Peyer's patch (tissue), 4 donors: Measurements from ENCODE around the gene PSMD14. TPM values are rescaled to one million over a fixed set of nuclear protein-coding genes. Genes with fewer than 3 reads are reported as not detected.
A peak's percentile ranks its signal among the peaks of the same experiment; 100 is the strongest.

ENCODE experiments used
- DNase-seq, 3 donors: peaks; one replicate each; pipeline ENCODE4 v3.0.0-alpha.2; 2017 to 2019
- H3K27ac ChIP-seq, 4 donors: fragments of 200-600 bp; sonication (generic); one replicate each; pipeline ENCODE4 v1.5.1; 2016 to 2019
- H3K27me3 ChIP-seq, 2 donors: fragments of 200-600 bp; sonication (generic); one replicate each; pipeline ENCODE4 v1.5.1; 2019
- H3K36me3 ChIP-seq, 3 donors: fragments of 200-600 bp; sonication (generic); one replicate each; pipeline ENCODE4 v1.5.1; 2016 to 2019
- H3K4me1 ChIP-seq, 4 donors: fragments of 200-600 bp; sonication (generic); one replicate each; pipeline ENCODE4 v1.5.1; 2016 to 2019
- H3K4me3 ChIP-seq, 4 donors: fragments of 200-600 bp; sonication (generic); 1 replicate in 3 of 4; 2 replicates in 1 of 4; pipeline ENCODE4 v1.5.1; 2016 to 2019; ENCODE audit warnings: mild to moderate bottlenecking in 1 of 4
- H3K9me3 ChIP-seq, 4 donors: fragments of 200-600 bp; sonication (generic); one replicate each; pipeline ENCODE4 v1.5.1; 2016 to 2019; ENCODE audit warnings: mild to moderate bottlenecking in 1 of 4
- POLR2A ChIP-seq, 2 donors: fragments of 450-650 bp; IDR thresholded peaks; one replicate each; pipeline ENCODE4 v1.5.1; 2017; ENCODE audit warnings: antibody characterized with exemption in 2 of 2, mild to moderate bottlenecking in 2 of 2, moderate library complexity in 2 of 2
- total RNA-seq, 4 donors: library from RNA; depleted of rRNA; stranded (reverse); fragments of >200 nt; gene quantifications; one replicate each; pipeline ENCODE4 v1.1.0, GENCODE V29; 2016
- TF ChIP-seq, protein P1 (sequence below), 6 experiments: fragments of 450-650 bp in 4 of 6; fragments of 200-600 bp in 2 of 6; sonication (generic) in 1 of 6; IDR thresholded peaks; one replicate each; pipeline ENCODE4 v1.5.1; 2017 to 2019; ENCODE audit warnings: antibody characterized with exemption in 6 of 6, mild to moderate bottlenecking in 3 of 6, moderate library complexity in 1 of 6

PSMD14 gene
- total RNA-seq, 4 donors from 2014 or later, result 22.3 to 35.1 (median 24.6) TPM

DNA sequence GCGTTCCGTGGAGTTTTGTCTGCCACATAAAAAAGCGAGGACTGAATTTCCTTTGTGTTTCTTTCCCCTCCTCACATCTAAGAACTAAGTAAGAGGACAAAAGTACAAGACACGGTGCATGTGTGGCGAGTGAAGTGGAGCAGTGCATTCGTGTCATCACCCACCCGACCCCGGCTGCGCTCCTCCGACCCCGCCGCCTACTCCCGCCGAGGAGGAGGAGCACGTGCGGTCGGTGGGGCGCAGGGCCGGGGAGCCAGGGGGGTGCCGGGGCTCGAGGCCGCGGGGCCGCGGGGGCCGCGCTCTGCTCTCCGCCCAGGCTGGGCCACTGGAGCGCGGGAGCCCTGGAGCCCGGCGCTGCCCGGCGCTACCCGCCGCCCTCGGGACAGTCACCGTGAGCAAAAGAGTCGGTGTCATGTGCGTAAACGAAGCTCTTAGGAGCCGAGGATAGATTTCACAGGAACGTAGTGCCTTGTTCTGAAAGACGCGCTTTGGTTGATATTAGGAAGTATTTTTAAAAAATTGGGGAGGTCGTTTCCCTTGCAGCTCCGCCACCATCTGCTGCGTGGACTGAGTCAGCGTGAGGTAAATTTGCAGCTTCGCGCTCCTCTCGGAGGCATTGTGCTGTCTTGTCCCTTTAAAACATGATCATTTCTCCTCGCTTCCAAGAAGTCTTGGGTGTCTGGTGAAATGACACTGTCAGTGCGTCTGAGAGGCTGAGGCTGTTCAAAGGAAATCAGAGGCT lies 118.9 kb downstream of the PSMD14 start:
- Histone ChIP-seq H3K27ac (no peak overlapping the region), H3K36me3 (no peaks in the 10 kb centered on the region), H3K4me3 (peak overlapping the region in 2 of 4 donors; percentile 39 to 40), H3K4me1 (peaks cover 0 to 30% (median 11%) of the 10 kb centered on the region in 4 donors), H3K27me3 (peaks cover 0 to 59% of the 10 kb centered on the region in 2 donors), H3K9me3 (no peaks in the 10 kb centered on the region)
- no peak for DNase-seq
- TF ChIP-seq, protein P1, sequence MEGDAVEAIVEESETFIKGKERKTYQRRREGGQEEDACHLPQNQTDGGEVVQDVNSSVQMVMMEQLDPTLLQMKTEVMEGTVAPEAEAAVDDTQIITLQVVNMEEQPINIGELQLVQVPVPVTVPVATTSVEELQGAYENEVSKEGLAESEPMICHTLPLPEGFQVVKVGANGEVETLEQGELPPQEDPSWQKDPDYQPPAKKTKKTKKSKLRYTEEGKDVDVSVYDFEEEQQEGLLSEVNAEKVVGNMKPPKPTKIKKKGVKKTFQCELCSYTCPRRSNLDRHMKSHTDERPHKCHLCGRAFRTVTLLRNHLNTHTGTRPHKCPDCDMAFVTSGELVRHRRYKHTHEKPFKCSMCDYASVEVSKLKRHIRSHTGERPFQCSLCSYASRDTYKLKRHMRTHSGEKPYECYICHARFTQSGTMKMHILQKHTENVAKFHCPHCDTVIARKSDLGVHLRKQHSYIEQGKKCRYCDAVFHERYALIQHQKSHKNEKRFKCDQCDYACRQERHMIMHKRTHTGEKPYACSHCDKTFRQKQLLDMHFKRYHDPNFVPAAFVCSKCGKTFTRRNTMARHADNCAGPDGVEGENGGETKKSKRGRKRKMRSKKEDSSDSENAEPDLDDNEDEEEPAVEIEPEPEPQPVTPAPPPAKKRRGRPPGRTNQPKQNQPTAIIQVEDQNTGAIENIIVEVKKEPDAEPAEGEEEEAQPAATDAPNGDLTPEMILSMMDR (IDR thresholded peaks at IDR 0.05), result peak in 1 of 6 experiments; percentile 27
- no peak for TF ChIP-seq POLR2A (IDR thresholded peaks at IDR 0.05)

DNA sequence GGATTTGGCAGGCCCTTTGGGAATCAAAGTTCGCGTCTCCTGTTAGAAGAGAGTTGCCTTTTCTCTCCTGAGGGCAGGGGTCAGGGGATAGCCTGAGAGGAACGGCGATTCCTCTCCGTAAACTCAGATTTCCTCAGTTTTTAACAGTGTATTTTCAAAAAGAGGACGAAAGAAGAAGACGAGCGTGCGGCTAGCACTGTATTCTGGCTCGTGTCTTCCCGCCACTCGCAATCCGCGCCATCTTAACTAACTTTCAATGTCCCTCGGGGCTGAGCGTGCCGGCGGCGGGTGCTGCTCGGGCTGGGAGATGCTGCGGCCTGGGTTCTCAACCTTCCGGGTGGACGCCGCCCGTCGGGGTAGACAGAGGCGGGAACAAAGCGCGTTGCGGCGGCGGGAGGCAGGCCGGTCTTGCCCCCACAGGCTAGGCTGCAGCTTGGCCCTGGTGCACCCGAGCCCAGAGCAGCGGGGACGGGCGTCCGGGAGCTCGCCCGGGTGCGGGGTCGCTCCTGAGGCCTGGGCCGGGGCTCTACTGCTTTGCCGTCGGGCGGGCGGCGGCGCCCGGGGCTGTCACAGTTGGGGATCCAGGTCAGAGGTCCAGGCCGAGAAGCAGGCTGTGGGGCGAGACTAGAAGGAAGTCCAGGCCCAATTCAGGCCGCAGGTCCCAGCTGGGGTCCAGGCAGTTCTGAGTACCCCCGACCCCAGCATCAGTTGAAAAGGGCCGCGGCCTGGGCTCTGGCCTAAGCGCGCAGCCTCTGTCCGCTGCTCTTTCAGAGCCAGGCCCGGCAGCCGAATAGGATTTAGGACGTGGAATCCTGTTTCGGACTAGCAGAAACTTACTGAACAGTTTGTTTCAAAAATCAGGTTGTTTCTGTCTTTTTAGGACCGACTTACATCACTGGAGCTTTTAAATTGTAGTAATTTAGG lies 119.7 kb downstream of the PSMD14 start:
- no peak overlapping the region for H3K27ac ChIP-seq
- peak overlapping the region in 2 of 4 donors; percentile 15 to 39 for H3K4me3 ChIP-seq
- no peaks in the 10 kb centered on the region for H3K36me3 ChIP-seq
- H3K4me1 ChIP-seq, result peaks cover 0 to 30% (median 11%) of the 10 kb centered on the region in 4 donors
- DNase-seq, result no peak
- H3K9me3 ChIP-seq, result no peaks in the 10 kb centered on the region
- TF ChIP-seq POLR2A (IDR thresholded peaks at IDR 0.05), result no peak
- TF ChIP-seq, protein P1 (IDR thresholded peaks at IDR 0.05), result no peak
- H3K27me3 ChIP-seq, result peaks cover 0 to 50% of the 10 kb centered on the region in 2 donors

DNA sequence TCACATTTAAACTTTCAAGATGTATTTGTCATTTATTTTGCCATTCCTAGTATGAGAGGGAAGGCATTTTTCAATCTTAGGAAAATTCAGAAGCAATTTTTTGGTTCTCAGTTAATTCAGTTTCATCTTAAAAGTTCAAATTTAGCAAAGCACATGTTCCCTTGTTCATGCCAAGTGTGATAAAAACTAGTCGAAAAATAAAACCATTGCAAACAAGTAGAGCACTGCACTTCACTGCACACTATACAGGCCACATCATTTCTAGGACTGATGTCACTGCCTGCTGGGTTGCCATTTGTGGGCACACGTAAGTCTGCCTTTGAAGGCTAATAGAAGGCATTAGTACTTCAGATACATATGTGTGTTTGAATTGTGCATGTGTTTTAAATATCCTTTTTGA lies 122.2 kb downstream of the PSMD14 start:
- Histone ChIP-seq H3K9me3 (no peaks in the 10 kb centered on the region), H3K4me1 (peaks cover 0 to 15% (median 2%) of the 10 kb centered on the region in 4 donors), H3K4me3 (no peak overlapping the region), H3K27me3 (peaks cover 0 to 26% of the 10 kb centered on the region in 2 donors), H3K27ac (no peak overlapping the region), H3K36me3 (no peaks in the 10 kb centered on the region)
- TF ChIP-seq, protein P1 (IDR thresholded peaks at IDR 0.05), result no peak
- TF ChIP-seq POLR2A (IDR thresholded peaks at IDR 0.05), result no peak
- no peak for DNase-seq

DNA sequence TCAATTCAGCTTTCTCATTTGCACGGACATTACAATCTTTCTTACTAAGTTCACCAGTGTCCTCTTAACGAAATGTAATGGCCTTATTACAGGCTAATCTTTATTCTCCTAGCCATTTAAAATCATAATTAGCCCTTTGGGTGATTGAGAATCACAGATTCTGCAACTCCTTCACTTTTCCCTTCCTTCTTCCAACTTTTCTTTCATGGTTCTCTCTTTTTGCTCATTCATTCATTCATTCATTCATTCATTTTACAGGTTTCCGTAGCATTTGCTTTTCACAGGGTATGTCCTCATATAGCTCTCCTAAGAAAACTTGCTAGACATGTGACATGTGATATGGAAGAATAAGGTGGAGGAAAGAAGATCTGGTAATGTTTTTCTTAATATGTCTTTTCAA lies 123.9 kb downstream of the PSMD14 start:
- peaks cover 0 to 3% (median 0%) of the 10 kb centered on the region in 4 donors for H3K9me3 ChIP-seq
- TF ChIP-seq, protein P1 (IDR thresholded peaks at IDR 0.05), result no peak
- no peak for TF ChIP-seq POLR2A (IDR thresholded peaks at IDR 0.05)
- DNase-seq, result no peak
- no peak overlapping the region for H3K27ac ChIP-seq
- no peak overlapping the region for H3K4me3 ChIP-seq
- H3K4me1 ChIP-seq, result peaks cover 0 to 9% (median 2%) of the 10 kb centered on the region in 4 donors
- H3K36me3 ChIP-seq, result no peaks in the 10 kb centered on the region
- peaks cover 0 to 12% of the 10 kb centered on the region in 2 donors for H3K27me3 ChIP-seq

DNA sequence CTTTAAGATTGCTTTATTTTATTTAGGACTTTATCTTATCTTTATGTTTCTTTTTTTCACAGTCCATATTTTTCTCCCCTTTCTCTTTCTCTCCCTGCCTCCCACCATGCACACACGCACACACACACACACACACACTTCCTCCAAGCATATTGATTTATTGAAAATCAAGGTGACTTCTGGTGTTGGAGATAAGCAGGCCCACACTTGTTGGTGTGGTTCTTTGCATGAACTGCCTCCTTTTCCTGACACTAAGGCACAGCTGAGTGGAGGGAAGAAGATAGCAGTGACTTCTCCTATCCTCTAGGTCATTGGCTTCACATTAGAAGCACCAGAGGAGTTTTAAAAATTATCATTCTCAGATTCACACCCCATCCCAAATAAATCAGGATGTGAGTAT lies 125.9 kb downstream of the PSMD14 start:
- TF ChIP-seq POLR2A (IDR thresholded peaks at IDR 0.05), result no peak
- TF ChIP-seq, protein P1 (IDR thresholded peaks at IDR 0.05), result no peak

More for the DNA sequence above, 125.9 kb downstream of the PSMD14 start:
- no peaks in the 10 kb centered on the region for H3K36me3 ChIP-seq
- H3K4me1 ChIP-seq, result no peaks in the 10 kb centered on the region
- H3K27me3 ChIP-seq, result no peaks in the 10 kb centered on the region
- DNase-seq, result no peak
- no peak overlapping the region for H3K4me3 ChIP-seq
- H3K27ac ChIP-seq, result no peak overlapping the region
- peaks cover 0 to 3% (median 0%) of the 10 kb centered on the region in 4 donors for H3K9me3 ChIP-seq
